ENCODE measurements around the gene HMGXB4.

HMGXB4 gene

DNA sequence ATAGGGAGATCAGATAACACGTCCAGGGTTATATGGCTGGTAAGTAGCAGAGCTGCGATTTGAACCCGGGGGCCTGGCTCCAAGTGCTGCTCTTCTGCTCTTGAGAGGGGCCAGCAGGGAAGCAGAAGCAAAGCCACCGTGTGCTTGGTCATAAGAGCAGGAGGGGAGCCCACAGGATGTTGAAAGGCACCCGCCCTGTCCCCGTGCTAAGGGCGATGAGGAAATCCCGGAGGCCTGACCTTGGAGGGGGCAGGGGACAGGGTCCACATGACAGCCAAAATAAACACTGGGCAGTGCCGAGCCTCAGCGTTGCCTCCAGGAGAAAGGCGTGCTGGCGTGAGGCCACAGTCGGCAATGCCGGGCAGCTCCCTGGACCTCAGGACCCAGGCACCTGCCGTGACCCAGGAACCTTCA, 71.2 kb downstream of the HMGXB4 start:
- DNase-seq, result no peak

DNA sequence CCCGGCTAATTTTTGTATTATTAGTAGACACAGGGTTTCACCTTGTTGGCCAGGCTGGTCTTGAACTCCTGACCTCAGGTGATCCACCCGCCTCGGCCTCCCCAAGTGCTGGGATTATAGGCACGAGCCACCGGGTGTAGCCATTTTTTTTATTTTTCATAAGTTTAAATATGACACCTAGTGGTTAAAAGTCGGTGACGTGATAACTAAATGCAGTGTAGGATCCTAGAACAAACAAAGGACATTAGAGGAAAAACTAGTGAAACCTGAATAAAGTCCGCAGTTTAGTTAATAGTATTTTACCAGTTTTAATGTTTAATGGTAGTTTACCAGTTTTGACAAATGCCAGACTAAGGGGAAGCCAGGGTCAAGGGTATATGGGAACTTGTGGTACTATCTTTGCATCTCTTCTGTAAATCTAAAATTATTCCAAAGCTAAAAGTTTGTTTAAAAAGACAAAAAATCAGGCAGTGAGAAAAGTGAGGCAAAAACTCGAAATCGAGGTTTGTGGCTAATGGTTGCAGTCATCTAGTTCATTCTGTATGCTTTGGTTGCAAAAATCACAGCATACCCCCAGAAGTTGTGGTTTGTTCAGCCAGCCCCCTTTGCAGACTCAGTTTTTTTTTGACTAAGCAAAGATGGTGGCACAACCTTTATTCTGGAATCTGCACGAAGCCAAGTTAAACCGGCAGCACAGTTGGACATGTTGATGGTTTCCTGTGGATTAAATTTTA, 72.0 kb downstream of the HMGXB4 start:
- no peak for DNase-seq

DNA sequence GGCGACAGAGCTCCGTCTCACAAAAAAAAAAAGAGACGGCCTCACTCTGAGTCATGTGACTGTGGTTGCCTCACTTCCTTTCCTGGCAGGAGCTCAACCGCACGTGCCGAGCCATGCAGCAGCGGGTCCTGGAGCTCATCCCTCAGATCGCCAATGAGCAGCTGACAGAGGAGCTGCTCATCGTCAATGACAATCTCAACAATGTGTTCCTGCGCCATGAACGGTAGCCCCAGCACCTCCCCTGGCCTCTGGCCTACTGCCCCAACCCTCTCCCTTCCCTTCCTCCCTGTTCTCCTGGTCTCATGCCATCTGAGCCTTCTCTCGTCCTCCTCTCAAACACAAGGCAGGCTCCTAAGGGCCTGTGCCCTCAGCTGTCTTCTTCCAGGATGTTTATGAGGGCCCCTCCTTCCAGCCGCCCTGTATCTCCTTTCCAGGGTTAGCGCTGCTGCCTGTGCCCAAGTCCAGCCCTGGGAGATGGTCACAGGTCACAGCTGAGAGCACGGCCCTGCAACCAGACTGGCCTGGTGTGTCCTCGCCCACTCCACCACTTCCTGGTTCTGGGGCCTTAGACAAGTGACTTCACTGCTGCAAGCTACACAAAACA, 73.1 kb downstream of the HMGXB4 start:
- DNase-seq, result no peak

DNA sequence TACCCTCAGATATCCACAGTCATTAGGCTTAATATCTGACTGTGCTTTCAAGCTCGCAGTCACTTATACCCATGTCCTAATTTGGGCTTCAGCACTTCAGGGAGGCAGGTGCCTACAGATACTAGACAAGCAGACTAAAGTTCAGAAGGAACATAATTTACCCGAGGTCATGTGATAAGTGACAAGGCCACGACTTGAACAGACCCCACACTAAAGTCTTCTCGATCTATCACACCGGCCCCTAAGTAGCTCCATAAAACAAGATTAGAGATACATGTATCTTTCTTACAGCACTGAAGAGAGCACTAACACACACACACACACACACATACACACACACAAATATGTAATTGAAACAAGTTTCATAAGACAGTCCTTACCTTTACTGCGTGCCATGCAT, 75.0 kb downstream of the HMGXB4 start:
- DNase-seq, result no peak

DNA sequence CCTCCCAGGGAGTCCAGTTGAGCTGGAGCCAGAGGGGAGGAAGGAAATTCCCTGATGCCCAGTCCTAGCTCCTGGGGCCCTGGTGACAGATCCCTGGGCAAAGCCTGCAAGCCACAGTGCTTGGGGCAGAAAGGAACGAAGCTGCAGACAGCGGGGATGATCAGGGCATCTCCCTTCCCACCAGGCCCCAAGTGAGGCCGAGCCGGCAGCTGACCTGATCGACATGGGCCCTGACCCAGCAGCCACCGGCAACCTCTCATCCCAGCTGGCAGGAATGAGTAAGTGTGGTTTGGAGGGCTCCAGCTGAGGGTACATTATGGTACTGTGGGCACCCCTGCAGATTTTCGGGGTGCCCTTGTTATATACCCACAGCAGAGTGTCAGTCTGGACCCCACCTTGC, 75.9 kb downstream of the HMGXB4 start:
- DNase-seq, result no peak

DNA sequence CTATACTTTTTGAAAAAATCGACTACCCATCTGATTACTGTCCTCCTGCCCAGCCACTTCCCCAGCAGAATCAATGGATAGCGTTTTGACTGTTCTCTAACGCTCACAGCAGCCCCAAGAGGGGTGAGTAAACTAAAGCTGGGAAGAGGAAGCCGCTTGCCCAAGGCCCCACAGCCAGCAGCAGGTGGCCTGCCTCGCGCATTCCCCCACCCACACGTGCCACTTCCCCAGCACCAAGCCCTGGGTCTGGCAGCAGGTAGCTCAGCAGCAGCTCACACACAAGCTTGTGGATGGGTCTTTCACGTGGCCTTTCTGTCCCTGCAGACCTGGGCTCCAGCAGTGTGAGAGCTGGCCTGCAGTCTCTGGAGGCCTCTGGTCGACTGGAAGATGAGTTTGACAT, 76.7 kb downstream of the HMGXB4 start:
- no peak for DNase-seq

DNA sequence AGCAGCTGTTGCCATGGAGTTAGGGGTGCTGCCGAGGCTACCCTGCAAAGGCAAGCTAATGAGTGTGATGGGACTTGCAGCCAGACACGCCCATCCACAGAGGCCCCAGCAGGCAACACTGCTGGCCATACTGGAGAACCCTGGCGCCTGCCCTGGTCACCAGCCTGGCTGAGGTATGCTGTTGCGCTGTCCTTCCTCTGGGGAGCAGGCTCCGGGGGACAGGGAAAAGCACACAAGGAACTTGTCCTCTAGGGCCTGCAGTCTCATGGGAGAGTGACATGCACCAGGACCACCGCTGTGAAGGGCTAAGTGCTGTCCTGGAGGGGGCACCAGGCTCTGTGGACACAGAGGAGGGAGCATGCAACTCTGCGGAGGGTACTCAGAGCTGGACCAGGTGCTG, 78.2 kb downstream of the HMGXB4 start:
- no peak for DNase-seq

DNA sequence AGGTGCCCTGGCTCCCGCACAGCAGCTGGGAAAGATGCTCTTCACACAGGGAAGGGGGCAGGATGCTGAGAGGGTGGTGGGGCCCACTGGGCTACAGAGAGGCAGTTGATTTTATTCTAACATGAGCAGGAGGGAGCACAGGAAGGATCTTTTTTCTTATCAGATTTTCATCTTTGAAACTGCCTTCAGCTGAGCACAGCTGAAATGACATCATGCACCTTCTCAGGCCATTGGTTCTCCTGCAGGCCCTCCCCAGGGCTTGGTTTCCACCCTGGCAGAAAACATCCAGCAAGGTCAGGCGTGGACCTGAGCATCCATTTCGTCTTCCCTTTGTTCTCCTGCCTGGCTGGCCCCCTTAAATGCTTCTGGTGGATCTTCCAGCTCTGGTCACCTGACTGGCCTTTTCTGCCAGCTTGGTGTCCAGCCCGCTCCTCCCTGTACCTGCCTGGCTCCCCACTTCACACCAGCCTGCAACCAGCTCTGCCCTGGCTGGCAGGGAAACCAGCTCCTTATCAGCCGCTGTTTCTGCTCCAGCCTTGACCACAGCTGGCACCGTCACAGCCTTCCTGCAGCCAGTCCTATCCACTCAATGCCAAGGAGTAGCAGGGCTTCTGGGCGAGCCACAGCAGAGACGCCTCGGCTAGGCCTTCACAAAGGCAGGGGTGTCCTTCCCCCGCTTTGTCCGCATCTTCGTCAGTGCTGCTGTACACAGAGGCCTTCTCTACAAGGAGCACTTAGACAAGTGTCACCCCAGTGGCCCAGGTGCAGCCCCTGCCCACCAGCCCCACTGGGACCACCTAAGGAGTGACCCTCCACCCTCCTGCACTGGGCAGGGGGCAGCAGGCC, 78.9 kb downstream of the HMGXB4 start:
- no peak for DNase-seq

DNA sequence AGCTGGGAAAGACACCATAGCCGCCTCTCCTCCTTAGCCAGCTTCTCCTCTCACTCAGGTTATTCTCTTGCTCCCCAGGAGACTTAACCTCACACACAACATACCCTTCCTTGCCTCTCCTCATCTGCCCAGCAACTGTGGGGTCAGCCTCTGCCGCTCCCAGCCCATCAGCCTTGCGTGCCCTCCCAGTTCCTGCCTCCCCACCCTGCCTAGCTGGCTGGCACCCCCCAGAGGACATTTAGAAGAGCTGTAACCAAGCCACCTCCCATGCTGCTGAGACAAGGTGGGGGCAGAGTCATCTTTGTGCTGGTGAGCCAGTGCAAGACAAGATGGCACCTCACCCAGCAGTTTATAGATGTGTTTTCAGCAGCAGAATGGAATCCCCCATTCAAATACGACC, 80.6 kb downstream of the HMGXB4 start:
- no peak for DNase-seq

DNA sequence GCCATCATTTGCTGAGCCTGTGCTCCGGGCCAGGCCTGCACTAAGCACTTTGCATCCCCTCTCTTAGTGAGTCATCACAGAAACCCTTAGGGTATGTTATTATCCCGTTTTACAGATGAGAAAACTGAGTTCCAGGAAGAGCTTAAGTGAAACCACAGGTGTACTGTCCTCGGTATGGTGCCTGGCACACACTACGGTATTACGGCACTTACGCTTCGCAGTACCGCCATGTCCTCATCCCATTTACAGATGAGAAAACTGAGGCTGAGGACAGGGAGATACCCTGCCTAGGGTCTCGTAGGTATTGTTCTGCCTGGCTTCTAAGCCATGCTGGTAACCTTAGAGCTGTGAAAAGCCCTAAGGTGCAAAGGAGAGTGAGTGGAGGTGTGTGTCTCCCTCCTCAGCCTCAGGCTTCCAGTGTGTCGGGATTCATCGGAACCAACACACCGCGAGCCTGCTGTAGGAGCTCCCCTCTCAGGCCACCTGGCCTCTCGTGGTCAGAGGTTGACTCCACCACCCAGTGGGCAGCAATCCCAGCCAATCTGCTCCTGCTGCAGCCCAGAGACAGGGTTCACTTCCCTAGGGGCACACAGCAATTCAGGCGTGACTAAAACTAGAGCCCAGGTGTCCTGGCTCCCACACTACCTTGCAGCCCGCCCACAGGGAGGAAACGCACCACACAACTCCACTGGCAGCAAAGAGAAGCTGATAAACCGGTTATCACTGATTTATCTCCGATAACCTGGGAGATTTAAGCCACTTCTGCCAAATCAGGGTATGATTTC, 84.0 kb downstream of the HMGXB4 start:
- no peak for DNase-seq

DNA sequence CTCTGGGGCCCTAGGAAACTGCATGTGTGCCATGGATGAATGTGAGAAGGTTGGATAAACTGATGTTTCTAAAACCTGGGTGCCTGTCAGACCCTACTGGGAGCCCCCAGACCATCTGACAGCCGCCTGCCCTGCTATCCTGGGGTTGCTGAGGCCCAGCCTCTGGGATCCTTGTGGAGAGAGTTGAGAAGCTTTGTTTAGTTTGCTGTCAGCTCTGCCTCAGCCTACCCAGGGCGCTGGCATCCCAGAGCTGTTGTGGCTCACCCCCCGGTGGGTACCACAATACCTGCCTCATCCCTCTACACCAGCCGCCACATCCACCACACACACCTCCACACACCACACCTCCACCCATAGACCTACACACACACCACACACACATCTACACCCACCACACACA, 85.1 kb downstream of the HMGXB4 start:
- no peak for DNase-seq

DNA sequence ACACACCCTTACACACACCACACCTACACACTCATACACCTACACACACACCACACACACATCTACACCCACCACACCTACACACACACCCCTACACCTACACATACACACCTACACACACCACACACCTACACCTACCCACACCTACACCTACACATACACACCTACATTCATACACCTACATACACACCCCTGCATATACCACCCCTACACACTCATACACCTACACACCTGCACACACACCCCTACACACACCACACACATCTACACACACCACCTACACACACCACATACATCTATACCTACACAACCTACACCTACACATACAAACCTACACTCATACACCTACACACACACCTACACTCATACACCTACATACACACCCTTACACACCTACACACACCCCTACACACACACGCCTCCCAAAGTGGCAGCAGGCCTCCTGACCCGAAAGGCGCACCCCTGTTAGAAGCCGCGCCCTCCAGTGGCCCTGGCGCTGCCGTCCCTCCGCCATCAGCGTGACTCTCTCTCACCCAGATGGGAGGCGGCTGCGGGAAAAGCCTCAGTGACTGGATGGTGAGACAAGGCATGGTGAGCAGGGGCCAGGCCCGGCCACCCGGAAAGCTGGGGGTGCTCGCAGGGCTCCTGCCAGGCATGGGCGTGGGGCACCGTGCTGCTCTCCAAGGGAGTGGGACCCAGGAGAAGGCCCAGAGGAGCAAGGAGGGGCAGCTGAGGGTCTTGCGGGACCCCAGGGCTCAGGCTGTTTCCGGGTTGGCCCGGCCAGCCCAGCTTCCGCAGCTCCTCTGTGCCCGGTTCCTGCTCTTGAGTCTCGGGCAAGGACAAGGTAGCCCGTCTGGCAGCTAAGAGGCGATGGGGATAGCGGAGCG, 86.6 kb downstream of the HMGXB4 start:
- no peak for DNase-seq

DNA sequence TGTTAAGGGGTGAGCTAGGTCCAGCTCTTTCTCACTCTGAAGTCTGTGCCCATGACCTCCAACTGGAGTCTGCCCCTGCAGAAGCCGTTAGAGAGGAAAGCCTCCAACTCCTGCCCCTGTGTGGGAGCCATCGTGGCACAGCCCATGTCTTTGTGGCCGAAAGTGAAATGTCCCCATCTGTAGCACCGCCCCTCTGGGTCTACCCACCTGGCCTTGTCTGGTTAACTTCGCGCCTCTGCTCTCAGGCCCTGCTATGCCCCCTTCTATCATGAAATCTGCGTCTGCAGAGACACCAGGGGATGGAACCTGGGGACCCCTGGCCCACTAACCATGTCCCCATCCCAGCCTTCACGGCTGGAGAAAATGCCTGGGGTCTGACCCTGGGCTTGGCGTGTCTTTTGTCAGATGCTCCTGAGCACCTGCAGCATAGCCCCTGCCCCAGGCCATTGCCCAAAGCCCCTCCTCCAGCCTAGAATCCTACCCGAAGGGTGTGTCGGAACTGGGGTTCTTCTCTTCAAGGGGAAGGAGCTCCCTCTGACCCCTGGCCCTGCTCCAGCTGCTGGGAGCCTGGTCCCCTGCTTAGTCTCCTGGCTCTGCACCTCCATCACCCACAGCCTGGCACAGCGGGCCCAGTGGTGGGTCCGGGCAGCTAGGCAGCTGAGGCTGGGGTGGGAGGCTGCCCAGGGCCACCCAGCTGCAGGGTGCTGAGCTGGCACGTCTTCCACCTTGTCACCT, 87.8 kb downstream of the HMGXB4 start:
- no peak for DNase-seq
